ENCODE measurements around the gene AK1. TPM values are rescaled to one million over a fixed set of nuclear protein-coding genes. Genes with fewer than 3 reads are reported as not detected.
"Not testable (repeated sequence)": the region's sequence is repeated elsewhere in the genome, so short reads cannot be mapped to it uniquely, and the experiment has no call there.

Gene AK1
- total RNA-seq, 1 donor from 2014 or later, result 56.4 TPM

- Histone ChIP-seq H3K36me3 (ENCODE audit: control insufficient read depth, insufficient read depth, low read length) (no peaks in the 10 kb centered on the region), H3K4me3 (ENCODE audit: low read depth, low read length) (no peak overlapping the region), H3K27me3 (ENCODE audit: control insufficient read depth, insufficient read depth, low read length) (no peaks in the 10 kb centered on the region)
- TF ChIP-seq CTCF (IDR thresholded peaks at IDR 0.05; ENCODE audit: insufficient read depth, low read length, poor library complexity, severe bottlenecking), result no peak
- DNase-seq (ENCODE audit: low read depth), result no peak
Measured at GRCh38 chr9:127873886-127874285, 3.6 kb downstream of the AK1 start.

DNA sequence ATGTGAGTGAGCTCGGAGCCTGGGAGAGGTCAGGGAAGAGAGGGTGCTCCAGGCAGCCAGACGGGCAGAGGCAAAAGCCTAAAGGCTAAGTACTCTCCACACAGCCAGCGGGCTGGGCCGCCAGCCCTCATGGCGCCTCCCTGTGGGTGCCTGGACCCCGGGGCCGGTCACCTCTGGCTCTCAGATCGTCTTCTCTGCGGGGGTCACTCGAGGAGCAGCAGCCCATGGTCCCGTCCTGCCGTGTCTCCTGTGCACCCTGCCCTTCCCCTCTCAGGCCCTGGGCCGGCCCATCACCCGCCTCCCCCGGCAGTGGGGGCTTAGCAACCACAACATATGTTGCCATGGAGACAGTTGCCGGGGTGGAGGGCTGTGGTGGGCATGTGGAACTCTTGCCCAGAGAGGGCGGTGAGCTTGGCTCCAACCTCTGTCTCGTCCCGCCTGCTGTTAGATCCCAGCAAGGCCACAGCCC, 4.2 kb downstream of the AK1 start:
- no peak for DNase-seq (ENCODE audit: low read depth)
- no peak for TF ChIP-seq CTCF (IDR thresholded peaks at IDR 0.05; ENCODE audit: insufficient read depth, low read length, poor library complexity, severe bottlenecking)
- peaks cover under 1% of the 10 kb centered on the region for H3K36me3 ChIP-seq (ENCODE audit: control insufficient read depth, insufficient read depth, low read length)
- no peaks in the 10 kb centered on the region for H3K27me3 ChIP-seq (ENCODE audit: control insufficient read depth, insufficient read depth, low read length)
- H3K4me3 ChIP-seq (ENCODE audit: low read depth, low read length), result no peak overlapping the region

- no peak overlapping the region for H3K4me3 ChIP-seq (ENCODE audit: low read depth, low read length)
- H3K27me3 ChIP-seq (ENCODE audit: control insufficient read depth, insufficient read depth, low read length), result no peaks in the 10 kb centered on the region
- TF ChIP-seq CTCF (IDR thresholded peaks at IDR 0.05; ENCODE audit: insufficient read depth, low read length, poor library complexity, severe bottlenecking), result no peak
- DNase-seq (ENCODE audit: low read depth), result no peak
- peaks cover 2% of the 10 kb centered on the region for H3K36me3 ChIP-seq (ENCODE audit: control insufficient read depth, insufficient read depth, low read length)
Measured at GRCh38 chr9:127872369-127873222, 4.9 kb downstream of the AK1 start.

GRCh38 chr9:127871531-127871930, 5.9 kb downstream of the AK1 start:
- H3K36me3 ChIP-seq (ENCODE audit: control insufficient read depth, insufficient read depth, low read length), result peaks cover 2% of the 10 kb centered on the region
- no peak for TF ChIP-seq CTCF (IDR thresholded peaks at IDR 0.05; ENCODE audit: insufficient read depth, low read length, poor library complexity, severe bottlenecking)
- H3K27me3 ChIP-seq (ENCODE audit: control insufficient read depth, insufficient read depth, low read length), result no peaks in the 10 kb centered on the region
- no peak overlapping the region for H3K4me3 ChIP-seq (ENCODE audit: low read depth, low read length)
- DNase-seq (ENCODE audit: low read depth), result no peak

- Histone ChIP-seq H3K36me3 (ENCODE audit: control insufficient read depth, insufficient read depth, low read length) (peaks cover 2% of the 10 kb centered on the region), H3K4me3 (ENCODE audit: low read depth, low read length) (no peak overlapping the region), H3K27me3 (ENCODE audit: control insufficient read depth, insufficient read depth, low read length) (no peaks in the 10 kb centered on the region)
- no peak for TF ChIP-seq CTCF (IDR thresholded peaks at IDR 0.05; ENCODE audit: insufficient read depth, low read length, poor library complexity, severe bottlenecking)
- no peak for DNase-seq (ENCODE audit: low read depth)
Measured at GRCh38 chr9:127870887-127871286, 6.6 kb downstream of the AK1 start.

DNA sequence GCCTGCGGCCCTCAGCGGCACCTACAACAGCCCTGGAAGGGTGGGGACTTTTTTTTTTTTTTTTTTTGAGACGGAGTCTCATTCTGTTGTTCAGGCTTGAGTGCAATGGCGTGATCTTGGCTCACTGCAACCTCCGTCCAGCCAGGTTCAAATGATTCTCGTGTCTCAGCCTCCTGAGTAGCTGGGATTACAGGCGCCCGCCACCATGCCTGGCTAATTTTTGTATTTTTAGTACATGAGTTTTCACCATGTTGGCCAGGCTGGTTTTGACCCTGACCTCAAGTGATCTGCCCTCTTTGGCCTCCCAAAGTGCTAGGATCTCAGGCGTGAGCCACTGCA, 7.4 kb downstream of the AK1 start:
- H3K36me3 ChIP-seq (ENCODE audit: control insufficient read depth, insufficient read depth, low read length); DNase-seq (ENCODE audit: low read depth); H3K27me3 ChIP-seq (ENCODE audit: control insufficient read depth, insufficient read depth, low read length); H3K4me3 ChIP-seq (ENCODE audit: low read depth, low read length): not testable (repeated sequence)

Data from kidney epithelial cell (primary cell).